Mesodermal cell (in vitro differentiated cells): Measurements from ENCODE around the gene SSRP1.
A peak's percentile ranks its signal among the peaks of the same experiment; 100 is the strongest.

Source experiments
- H3K27ac ChIP-seq: 2 replicates; pipeline ENCODE4 v1.7.0; 2013; ENCODE audit warnings: mild to moderate bottlenecking, low read depth, low read length, moderate library complexity; ENCODE audit not compliant: severe bottlenecking
- H3K36me3 ChIP-seq: 2 replicates; pipeline ENCODE4 v1.7.1; 2013; ENCODE audit warnings: mild to moderate bottlenecking, low read length, moderate library complexity; ENCODE audit not compliant: control insufficient read depth, insufficient read depth
- H3K4me1 ChIP-seq: one replicate; pipeline ENCODE4 v1.7.1; 2013; ENCODE audit warnings: mild to moderate bottlenecking, low read length; ENCODE audit not compliant: insufficient read depth, control insufficient read depth, poor library complexity, severe bottlenecking
- H3K4me3 ChIP-seq: 2 replicates; pipeline ENCODE4 v1.7.0; 2013; ENCODE audit warnings: low read length, control low read depth, mild to moderate bottlenecking; ENCODE audit not compliant: insufficient read depth, poor library complexity, severe bottlenecking; ENCODE audit errors: extremely low read depth
- H3K9me3 ChIP-seq: 2 replicates; pipeline ENCODE4 v1.7.1; 2013; ENCODE audit warnings: mild to moderate bottlenecking, low read length, moderate library complexity; ENCODE audit not compliant: control insufficient read depth
- WGBS, 2 experiments: methylation state at CpG; one replicate each; pipeline ENCODE4 v1.1.5; 2013; ENCODE audit warnings: missing lambda C conversion rate in 2 of 2; ENCODE audit not compliant: insufficient coverage in 2 of 2; 5-methylcytosine and 5-hydroxymethylcytosine counted together

SSRP1 gene

DNA sequence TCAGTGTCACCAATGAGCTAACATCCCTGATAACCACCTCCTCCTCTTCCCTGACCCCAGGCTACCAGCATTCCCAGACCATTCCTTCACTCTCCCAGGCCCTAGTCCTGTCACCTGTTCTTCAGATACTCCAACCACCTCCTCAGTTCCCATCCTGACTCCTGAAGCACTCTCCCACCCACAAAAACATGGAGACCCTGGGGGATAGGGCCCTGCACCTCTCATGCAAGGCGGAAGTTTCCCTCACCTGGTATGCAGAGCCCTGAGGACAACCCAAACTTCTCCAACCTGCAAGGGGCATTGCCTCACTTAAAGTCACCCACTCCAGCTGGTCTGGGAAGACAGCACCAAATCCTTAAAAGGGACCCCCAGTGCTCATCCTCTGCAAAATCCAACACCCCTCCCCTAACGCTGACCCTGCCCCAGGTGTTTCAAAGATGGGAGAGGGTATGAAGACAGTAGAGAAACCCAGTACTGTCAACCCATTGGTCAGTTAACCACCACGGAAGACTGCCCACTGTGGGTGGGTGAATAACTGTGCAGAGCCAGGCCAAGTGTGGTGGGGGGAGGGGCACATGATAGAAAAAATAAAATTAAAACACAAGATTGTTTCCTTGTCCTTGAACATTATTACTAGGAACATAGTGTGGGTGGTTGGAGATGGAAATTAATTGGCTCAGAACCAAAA, 12.4 kb downstream of the SSRP1 start:
- Histone ChIP-seq H3K9me3 (no peaks in the 10 kb centered on the region), H3K36me3 (peaks cover 61% of the 10 kb centered on the region), H3K27ac (peak overlapping the region; percentile 99), H3K4me1 (peaks cover 45% of the 10 kb centered on the region), H3K4me3 (peak overlapping the region; percentile 80)
- 90 to 92% methylated on average over 1 of the region's 3 CpGs for WGBS, 2 experiments

DNA sequence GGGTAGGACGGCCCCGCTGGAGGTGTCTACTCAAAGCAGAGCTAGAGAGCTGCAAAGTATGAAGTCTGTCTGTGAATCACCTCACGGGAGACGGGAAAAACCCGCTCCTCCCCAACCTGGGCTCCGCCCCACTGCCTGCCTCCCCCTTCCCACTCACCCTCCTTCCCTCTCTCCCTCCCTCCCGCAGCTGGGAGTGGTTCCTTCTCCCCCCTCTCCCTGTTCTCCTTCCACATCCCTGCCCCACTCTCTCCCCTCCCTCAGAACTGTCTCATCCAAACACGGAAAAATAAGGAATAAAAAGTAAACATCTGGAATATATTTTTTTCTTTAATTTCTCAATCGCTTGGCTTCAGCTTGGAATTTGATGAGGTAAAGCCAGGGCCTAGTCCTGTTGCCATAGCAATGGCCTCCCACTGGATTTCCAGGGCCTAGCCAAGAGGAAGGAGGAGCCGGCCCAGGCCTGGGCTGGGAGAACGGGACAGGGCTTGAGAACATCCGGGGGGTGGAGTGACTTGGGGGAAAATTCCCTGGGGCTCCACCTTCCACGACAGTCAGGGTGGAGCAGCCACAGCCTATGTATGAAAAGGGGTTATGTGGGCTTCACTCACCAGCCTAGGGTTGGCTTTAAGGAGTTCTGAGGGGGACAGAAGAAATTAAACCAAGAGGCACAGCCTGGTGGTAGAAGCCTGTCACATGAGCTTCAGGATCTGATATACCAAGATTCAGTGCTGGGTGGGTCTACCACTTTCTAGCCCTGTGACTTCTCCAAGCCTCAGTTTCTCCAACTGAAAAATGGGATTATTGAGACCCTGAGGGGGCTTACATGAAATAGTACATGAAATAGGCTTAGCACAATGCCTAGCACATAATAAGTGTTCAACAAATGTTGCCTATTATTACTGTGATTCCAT, 13.2 kb downstream of the SSRP1 start:
- Histone ChIP-seq H3K27ac (peak overlapping the region; percentile 83), H3K9me3 (no peaks in the 10 kb centered on the region), H3K36me3 (peaks cover 61% of the 10 kb centered on the region), H3K4me1 (peaks cover 52% of the 10 kb centered on the region), H3K4me3 (peak overlapping the region; percentile 80)
- 3 to 16% methylated on average over 4 to 7 of the region's 13 CpGs for WGBS, 2 experiments

DNA sequence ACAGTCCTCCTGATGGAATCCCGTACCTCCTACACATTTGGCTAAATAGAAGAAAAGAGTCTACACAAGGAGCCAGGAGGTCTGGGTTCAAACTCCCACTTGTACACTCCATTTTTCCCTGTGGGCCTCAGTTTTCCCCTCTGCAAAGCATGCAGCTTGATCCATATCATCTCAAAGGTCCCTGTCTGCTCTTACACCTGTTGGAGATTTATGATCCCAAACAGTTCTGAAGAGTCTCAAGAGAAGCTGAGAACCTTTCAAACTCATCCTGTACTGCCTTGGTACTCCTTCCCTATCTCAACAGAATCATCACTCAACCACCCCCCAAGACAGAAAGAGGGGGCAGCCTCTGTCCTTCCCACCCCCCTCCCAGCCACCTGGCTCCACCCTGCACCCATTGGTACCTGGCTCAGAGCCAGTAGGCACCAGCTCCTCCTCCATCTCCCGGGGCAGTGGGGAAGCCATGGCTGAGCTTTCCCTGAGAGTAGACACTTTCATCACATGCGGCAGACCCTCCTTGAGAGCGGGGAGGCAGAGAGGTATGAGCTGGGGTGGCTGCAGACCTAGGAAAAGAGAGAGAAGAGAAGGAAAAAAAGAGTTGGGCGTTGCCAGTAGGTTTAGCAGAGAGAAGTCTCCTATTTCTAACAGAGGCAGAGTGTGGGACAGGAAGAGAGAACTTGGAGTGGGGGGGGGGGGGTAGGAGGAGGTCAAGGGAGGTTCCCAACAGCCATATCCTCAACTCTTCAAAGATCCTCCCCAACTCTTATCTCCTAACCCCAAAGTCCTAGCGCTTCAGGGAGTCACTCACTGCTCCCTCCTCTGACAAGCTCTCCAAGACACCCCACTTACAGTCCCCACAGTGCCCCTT, 14.1 kb downstream of the SSRP1 start:
- WGBS, 2 experiments, result 78 to 81% methylated on average over 3 to 6 of the region's 6 CpGs
- Histone ChIP-seq H3K9me3 (no peaks in the 10 kb centered on the region), H3K4me1 (peaks cover 58% of the 10 kb centered on the region), H3K36me3 (peaks cover 61% of the 10 kb centered on the region), H3K27ac (peak overlapping the region; percentile 83), H3K4me3 (peak overlapping the region; percentile 80)

DNA sequence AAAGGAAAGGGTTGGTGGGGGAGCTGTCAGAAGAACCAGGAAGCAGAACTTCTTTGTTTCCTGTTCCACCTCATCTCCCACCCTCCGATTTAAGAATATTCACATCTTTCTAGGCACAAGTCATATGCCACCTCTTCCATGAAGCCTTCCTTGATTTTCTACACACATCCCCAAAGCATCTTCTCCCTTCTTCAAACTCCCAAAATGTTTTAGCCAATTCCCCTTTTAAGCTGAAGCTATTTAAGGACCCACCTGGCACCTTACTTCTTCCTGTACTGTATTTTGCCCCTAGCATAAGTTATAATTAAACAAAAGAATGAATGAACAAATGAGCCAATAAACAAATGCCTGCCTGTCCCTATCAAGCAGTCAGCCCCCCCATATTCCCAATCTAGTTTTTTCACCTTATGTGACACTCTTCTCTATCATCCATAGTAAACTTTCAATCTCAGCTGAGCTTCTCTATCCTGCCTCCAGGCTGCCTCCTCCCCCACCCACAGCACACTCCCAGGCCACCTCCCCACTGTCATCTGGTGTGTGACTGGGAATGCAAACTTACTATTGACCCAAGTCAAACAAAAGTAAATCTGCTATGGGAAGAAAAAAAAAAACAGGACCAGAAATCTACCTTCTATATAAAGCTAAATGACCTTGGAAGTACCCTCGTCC, 14.8 kb downstream of the SSRP1 start:
- H3K4me1 ChIP-seq, result peaks cover 61% of the 10 kb centered on the region
- H3K27ac ChIP-seq, result no peak overlapping the region
- H3K4me3 ChIP-seq, result no peak overlapping the region
- 100% methylated on average over 1 of the region's 2 CpGs for WGBS, 2 experiments
- peaks cover 61% of the 10 kb centered on the region for H3K36me3 ChIP-seq
- H3K9me3 ChIP-seq, result no peaks in the 10 kb centered on the region

DNA sequence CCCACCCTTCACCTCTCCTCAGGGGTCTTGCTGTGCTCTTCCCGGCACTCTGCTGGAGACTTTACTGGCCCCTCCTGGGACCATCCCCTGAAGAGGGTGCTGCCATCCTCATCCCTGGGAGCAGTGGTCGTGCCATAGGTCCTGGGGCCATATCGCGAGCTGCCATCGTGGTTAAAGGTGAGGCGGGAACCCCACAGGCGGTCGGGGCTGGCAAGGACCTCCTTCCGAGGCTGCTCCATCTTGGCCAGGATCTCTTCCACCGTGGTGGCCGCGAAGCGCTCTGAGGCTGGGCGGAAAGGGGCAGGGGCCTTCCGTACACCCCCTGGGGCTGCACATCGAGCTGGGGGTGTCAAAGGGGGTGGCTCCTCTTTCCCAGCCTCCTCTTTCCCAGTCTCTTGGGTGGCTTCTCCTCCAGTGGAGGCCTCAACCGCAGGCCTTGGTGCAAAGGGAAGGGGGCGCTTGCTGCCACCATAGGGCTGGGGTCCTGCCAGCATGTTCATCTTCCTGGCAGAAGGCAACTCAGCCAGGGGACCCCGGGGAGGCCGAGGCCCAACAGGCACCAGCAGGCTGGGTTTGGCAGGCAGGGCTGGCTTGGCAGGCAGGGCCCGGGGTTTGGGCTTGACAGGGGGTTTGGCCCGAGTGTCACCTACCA, 15.5 kb downstream of the SSRP1 start:
- Histone ChIP-seq H3K4me3 (no peak overlapping the region), H3K9me3 (no peaks in the 10 kb centered on the region), H3K4me1 (peaks cover 63% of the 10 kb centered on the region), H3K27ac (no peak overlapping the region), H3K36me3 (peaks cover 61% of the 10 kb centered on the region)
- 98 to 99% methylated on average over 15 to 21 of the region's 22 CpGs for WGBS, 2 experiments

DNA sequence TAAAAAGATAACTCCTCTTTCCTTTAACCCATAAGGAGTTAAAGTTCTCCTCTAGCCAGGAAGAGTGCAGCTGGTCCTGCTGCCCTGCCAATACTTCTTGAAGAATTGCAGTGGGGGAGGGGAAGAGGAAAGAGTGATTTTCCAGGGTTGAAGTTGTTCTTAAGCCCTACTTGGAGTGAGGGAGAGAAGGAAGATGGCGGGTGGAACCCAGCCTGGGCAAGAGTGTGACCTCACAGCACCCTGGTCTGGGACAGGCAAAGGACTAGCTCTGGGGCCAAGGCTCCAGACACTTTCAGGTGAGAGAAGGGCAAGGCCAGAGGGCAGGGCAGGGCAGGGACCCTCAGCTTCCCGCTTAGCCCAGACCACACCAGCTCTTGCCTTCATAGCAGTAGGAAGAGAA, 17.5 kb downstream of the SSRP1 start:
- Histone ChIP-seq H3K27ac (peak overlapping the region; percentile 10), H3K9me3 (no peaks in the 10 kb centered on the region), H3K4me1 (peaks cover 66% of the 10 kb centered on the region), H3K4me3 (no peak overlapping the region), H3K36me3 (peaks cover 80% of the 10 kb centered on the region)
- WGBS, 2 experiments, result 80 to 90% methylated on average over 1 of the region's 2 CpGs

DNA sequence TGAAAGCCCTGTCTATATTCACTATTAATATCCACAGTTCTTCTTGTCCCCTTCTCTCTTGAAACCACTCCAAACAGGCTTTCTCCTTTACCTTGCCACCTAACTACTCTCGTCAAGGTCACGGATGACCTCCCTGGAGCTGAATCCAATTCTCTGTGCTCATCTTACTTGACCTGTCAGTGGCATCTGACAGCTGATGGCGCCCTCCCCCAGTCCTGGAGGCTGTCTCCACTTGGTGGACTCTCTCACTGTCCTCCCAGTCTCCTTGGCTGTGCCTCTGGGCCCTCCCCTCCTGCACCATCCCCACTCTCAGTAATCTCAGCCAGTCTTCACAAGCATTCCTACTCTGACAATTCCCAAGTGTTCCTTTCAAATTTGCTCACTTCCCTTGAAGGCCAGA, 19.7 kb downstream of the SSRP1 start:
- Histone ChIP-seq H3K27ac (peak overlapping the region; percentile 5), H3K9me3 (no peaks in the 10 kb centered on the region), H3K4me3 (no peak overlapping the region), H3K4me1 (peaks cover 54% of the 10 kb centered on the region), H3K36me3 (peaks cover 90% of the 10 kb centered on the region)
- 58 to 62% methylated on average over 3 of the region's 3 CpGs for WGBS, 2 experiments

DNA sequence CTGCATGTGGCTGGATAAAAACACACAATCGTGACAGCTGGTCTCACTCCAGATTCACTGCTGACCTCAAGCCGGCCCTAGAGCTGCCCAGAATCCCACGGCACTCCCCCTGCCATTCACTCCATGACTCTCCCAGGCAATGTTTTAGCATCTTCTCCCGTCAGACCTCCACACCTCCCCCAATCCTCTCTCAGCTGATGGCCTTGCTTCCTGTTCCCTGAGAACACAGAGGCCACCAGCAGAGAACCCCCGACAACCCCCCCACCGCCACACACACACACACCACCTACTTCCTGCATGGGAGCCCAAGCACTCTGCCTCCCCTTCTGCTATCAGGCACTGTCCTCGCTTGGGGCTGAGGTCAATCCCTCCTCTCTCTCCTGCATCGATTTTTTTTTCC, 20.2 kb downstream of the SSRP1 start:
- Histone ChIP-seq H3K4me3 (no peak overlapping the region), H3K27ac (peak overlapping the region; percentile 6), H3K9me3 (no peaks in the 10 kb centered on the region), H3K36me3 (peaks cover 88% of the 10 kb centered on the region), H3K4me1 (peaks cover 58% of the 10 kb centered on the region)
- WGBS, 2 experiments, result 27 to 40% methylated on average over 4 to 8 of the region's 8 CpGs

DNA sequence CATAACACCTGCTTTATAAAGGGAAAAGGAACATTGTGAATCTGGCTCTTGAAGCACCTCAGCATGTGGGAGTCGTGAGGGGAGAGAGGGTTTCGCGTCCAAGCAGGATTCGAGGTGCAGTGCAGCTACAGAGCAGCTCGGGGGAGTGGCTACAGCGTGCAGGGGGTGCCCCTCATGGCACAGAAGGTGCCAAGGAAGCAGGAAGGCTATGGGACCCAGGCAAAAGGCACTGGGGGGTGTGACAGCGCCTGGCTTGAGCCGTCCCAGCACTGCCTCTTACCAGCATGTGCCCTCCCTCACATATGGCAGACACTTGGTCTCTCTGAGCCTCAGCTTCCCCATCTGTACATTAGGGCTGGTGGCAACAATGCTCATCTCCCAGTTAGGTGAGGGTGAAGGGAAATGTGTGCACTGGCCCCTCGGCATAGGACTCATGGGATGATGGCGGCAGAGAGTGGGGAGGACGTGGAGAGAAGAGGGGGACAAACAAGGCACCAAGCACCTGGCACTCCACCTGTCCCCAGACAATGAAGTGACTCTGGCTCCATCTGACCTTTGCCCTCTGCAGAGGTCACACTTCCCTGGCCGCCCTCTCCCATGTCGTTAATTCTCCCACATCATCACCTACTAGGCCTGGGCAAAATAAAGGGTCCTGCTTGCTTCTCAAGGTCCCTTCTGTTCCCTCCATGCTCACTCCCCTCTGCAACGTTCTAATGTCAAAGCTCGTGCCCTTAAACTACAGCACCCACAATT, 21.3 kb downstream of the SSRP1 start:
- Histone ChIP-seq H3K4me3 (no peak overlapping the region), H3K36me3 (peaks cover 88% of the 10 kb centered on the region), H3K4me1 (peaks cover 66% of the 10 kb centered on the region), H3K27ac (no peak overlapping the region), H3K9me3 (no peaks in the 10 kb centered on the region)
- WGBS, 2 experiments, result 85 to 91% methylated on average over 13 to 15 of the region's 15 CpGs
